OCI-LY7 (cell line): ENCODE measurements around the gene JAKMIP3.

ENCODE experiments used
- EZH2phosphoT487 ChIP-seq: fragments of 200-600 bp; sonication (generic); IDR thresholded peaks from 2 replicates; pipeline ENCODE4 v1.6.1; 2018; ENCODE audit warnings: low read depth, borderline replicate concordance, mild to moderate bottlenecking, mixed run types, antibody characterized with exemption, low read length, moderate library complexity, mixed read lengths
- TF ChIP-seq, protein P1 (sequence below): fragments of 200-600 bp; sonication (generic); conservative IDR thresholded peaks from 2 replicates; pipeline ENCODE4 v1.5.1; 2014; ENCODE audit warnings: mild to moderate bottlenecking, antibody characterized with exemption, low read length, moderate library complexity, mixed read lengths

GRCh38 chr10:132030898-132031463 is 34.8 kb upstream of the JAKMIP3 start:
- TF ChIP-seq, protein P1, sequence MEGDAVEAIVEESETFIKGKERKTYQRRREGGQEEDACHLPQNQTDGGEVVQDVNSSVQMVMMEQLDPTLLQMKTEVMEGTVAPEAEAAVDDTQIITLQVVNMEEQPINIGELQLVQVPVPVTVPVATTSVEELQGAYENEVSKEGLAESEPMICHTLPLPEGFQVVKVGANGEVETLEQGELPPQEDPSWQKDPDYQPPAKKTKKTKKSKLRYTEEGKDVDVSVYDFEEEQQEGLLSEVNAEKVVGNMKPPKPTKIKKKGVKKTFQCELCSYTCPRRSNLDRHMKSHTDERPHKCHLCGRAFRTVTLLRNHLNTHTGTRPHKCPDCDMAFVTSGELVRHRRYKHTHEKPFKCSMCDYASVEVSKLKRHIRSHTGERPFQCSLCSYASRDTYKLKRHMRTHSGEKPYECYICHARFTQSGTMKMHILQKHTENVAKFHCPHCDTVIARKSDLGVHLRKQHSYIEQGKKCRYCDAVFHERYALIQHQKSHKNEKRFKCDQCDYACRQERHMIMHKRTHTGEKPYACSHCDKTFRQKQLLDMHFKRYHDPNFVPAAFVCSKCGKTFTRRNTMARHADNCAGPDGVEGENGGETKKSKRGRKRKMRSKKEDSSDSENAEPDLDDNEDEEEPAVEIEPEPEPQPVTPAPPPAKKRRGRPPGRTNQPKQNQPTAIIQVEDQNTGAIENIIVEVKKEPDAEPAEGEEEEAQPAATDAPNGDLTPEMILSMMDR = no peak
- TF ChIP-seq EZH2phosphoT487 = no peak
